ENCODE measurements around the gene ZNF491. TPM values are rescaled to one million over a fixed set of nuclear protein-coding genes. Genes with fewer than 3 reads are reported as not detected.
A peak's percentile ranks its signal among the peaks of the same experiment; 100 is the strongest.
"Not testable (repeated sequence)": the region's sequence is repeated elsewhere in the genome, so short reads cannot be mapped to it uniquely, and the experiment has no call there.

Gene ZNF491
- total and polyA plus RNA-seq, 2 experiments from 2014 or later: 3.9 to 5.1 TPM

DNA sequence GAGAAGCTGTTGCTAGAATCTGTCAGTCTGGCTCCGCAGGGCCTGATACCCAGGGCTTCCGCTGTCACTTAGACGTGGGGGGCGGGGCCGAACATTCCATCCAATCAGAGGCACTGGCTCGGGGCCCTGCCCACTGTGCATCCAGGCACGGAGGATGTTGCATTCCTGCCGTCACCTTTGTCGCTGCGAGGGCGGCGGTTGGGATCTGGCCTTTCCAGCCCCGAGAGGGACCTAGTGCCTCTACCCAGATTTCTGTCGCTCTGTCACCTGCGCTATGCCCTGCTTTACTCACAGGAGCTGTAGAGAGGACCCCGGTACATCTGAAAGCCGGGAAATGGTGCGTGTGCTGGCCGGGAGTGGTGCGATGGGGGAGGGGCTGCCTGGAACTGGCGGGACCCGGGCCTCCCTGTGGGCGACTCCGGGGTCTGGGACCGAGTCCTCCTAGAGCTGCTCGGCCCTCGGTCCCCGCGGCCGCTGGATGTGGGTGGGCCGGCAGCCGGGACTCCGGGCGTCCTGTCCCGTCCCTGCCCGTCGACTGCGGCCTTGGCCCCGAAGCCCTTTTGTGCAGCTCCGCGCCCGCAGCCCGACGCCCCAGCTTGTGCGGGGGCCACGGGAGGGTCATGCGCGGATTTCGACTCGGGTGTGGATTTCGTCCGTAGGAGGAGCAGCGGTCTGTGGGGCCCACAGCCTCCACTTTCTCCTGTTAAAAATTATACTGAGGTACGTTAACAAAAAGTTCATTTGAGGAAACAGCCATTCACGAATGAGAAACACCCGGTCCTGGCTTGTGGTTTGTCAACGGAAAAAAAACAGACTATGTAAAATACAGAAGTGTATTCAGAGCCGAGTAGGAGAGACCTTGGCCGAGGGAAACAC is 50.5 kb downstream of the ZNF491 start, which contains the start of gene ZNF439:
TSS of gene ZNF439 (plus strand) at position 133 of the 876 bp plus-strand sequence. CDS start at position 275, 142 bp downstream.
- no peaks in the 10 kb centered on the region for H3K36me3 ChIP-seq
- no peaks in the 10 kb centered on the region for H3K4me1 ChIP-seq (ENCODE audit: low read depth)
- peak within 1 kb of the TSS; percentile 21 for H3K4me3 ChIP-seq
- no peaks in the 10 kb centered on the region for H3K9me3 ChIP-seq (ENCODE audit: low read depth)
- no peak for TF ChIP-seq CTCF (IDR thresholded peaks at IDR 0.05; ENCODE audit: low read depth, low read length)
- no peaks in the 10 kb centered on the region for H3K27me3 ChIP-seq
- DNase-seq (ENCODE audit: low read depth in 1 of 2, low spot score in 1 of 2): peak; percentile 72 to 83
- no peak within 1 kb of the TSS for H3K27ac ChIP-seq

DNA sequence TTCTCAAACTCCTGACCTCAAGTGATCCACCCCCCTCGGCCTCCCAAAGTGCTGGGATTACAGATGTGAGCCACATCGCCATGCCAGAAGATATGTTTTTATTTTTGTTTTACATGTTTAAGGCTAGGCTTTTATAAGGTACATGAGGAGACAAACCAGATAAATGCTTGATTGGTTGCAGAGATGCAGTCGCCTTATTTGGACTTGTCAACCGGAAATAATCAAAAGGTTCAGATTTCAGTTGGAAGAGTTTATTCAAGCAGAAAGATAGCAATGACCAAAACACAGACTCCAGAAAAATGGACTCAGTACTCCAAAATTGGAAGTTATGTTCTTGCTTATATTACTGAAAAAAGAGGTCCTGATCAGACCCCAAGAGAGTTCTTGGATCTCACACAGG is 52.0 kb downstream of the ZNF491 start:
- DNase-seq (ENCODE audit: low read depth in 1 of 2, low spot score in 1 of 2); H3K4me1 ChIP-seq (ENCODE audit: low read depth); H3K4me3 ChIP-seq; H3K36me3 ChIP-seq; H3K27me3 ChIP-seq; H3K9me3 ChIP-seq (ENCODE audit: low read depth); H3K27ac ChIP-seq: not testable (repeated sequence)

DNA sequence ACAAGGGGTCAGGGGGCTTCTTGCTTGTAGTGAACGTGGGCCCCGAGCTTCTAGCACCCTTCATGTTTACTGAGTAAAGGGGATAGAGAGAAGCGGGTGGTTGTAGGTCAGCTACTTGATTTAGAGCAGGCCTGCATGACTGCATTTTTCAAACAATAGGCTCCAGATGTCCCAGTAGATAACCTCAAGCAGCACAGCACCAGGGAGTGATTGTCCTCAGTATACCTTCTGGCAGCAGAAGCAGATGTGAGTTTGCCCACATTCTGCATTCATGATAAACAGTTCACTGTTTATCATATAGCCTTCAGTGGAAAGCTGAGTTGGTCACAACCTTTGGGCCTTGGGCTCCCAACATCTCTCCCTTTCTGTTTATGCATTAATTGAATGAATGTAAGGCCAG is 55.0 kb downstream of the ZNF491 start:
- H3K27me3 ChIP-seq: no peaks in the 10 kb centered on the region
- no peak for TF ChIP-seq CTCF (IDR thresholded peaks at IDR 0.05; ENCODE audit: low read depth, low read length)
- no peak overlapping the region for H3K27ac ChIP-seq
- no peak overlapping the region for H3K4me3 ChIP-seq
- no peak for DNase-seq (ENCODE audit: low read depth in 1 of 2, low spot score in 1 of 2)
- H3K9me3 ChIP-seq (ENCODE audit: low read depth): no peaks in the 10 kb centered on the region
- H3K4me1 ChIP-seq (ENCODE audit: low read depth): no peaks in the 10 kb centered on the region
- H3K36me3 ChIP-seq: no peaks in the 10 kb centered on the region

DNA sequence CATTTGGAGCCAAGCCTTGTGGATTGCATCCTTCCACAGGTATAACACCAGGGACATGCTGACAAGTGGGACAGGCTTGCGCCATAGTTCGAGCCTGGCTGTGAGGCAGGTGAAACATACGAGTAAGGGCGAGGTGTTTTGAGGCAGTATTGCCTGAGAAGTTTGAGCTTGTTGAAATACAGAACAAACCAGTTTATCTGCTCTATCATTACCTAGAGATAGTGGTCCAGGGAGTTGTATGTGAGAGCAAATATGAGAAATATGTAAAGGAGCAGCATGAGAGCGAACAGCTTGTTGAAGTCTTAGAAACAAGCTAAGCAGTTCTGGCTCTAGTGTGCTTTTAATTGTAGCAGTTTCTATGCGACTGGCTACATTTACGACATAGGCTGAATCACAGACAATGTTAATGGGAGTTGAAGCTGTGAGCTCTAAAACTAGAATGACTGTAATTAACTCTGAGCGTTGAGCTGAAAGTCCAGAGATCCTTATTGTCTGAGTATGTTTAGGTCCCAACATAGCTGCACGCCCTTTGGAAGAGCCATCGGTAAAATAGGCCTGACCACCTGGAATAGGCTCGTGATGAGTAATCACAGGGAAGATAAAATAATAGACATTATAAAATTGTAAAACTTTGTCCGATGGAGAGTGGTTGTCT is 58.4 kb downstream of the ZNF491 start:
- H3K27me3 ChIP-seq: no peaks in the 10 kb centered on the region
- TF ChIP-seq CTCF (IDR thresholded peaks at IDR 0.05; ENCODE audit: low read depth, low read length): no peak
- no peaks in the 10 kb centered on the region for H3K9me3 ChIP-seq (ENCODE audit: low read depth)
- H3K4me3 ChIP-seq: no peak overlapping the region
- H3K27ac ChIP-seq: no peak overlapping the region
- H3K36me3 ChIP-seq: no peaks in the 10 kb centered on the region
- no peaks in the 10 kb centered on the region for H3K4me1 ChIP-seq (ENCODE audit: low read depth)
- no peak for DNase-seq (ENCODE audit: low read depth in 1 of 2, low spot score in 1 of 2)

Other genes starting within 250 kb of the ZNF491 start
- 44.3 and 45.3 TPM in 2 replicates for gene ELOF1, start 239.3 kb upstream of the ZNF491 start, total RNA-seq
- gene ELOF1, start 239.3 kb upstream of the ZNF491 start, polyA plus RNA-seq: 80.2 and 98.6 TPM in 2 replicates
- gene ACP5, start 220.9 kb upstream of the ZNF491 start, total RNA-seq: 1.9 TPM in 1 of 2 replicates, not detected in the other
- gene ACP5, start 220.9 kb upstream of the ZNF491 start, polyA plus RNA-seq: 1.1 and 1.2 TPM in 2 replicates
- 19.9 and 23.0 TPM in 2 replicates for gene ZNF627, start 201.0 kb upstream of the ZNF491 start, total RNA-seq
- 17.5 and 19.4 TPM in 2 replicates for gene ZNF627, start 201.0 kb upstream of the ZNF491 start, polyA plus RNA-seq
- 6.7 and 7.6 TPM in 2 replicates for gene ZNF823, start 59.6 kb upstream of the ZNF491 start, total RNA-seq
- gene ZNF823, start 59.6 kb upstream of the ZNF491 start, polyA plus RNA-seq: 4.7 and 9.4 TPM in 2 replicates
- 4.5 and 26.9 TPM in 2 replicates for gene ZNF441, start 31.5 kb upstream of the ZNF491 start, total RNA-seq
- 2.1 and 10.0 TPM in 2 replicates for gene ZNF441, start 31.5 kb upstream of the ZNF491 start, polyA plus RNA-seq
- gene ZNF440, start 15.8 kb downstream of the ZNF491 start, total RNA-seq: 5.7 and 15.5 TPM in 2 replicates
- gene ZNF440, start 15.8 kb downstream of the ZNF491 start, polyA plus RNA-seq: 5.7 and 7.0 TPM in 2 replicates
- 0.07 and 3.6 TPM in 2 replicates for gene ZNF439, start 50.2 kb downstream of the ZNF491 start, total RNA-seq
- gene ZNF439, start 50.2 kb downstream of the ZNF491 start, polyA plus RNA-seq: 3.0 TPM in 1 of 2 replicates, not detected in the other
- gene ZNF69, start 89.3 kb downstream of the ZNF491 start, total RNA-seq: 19.2 and 25.3 TPM in 2 replicates
- 12.2 and 13.6 TPM in 2 replicates for gene ZNF69, start 89.3 kb downstream of the ZNF491 start, polyA plus RNA-seq
- gene ZNF700, start 126.6 kb downstream of the ZNF491 start, total RNA-seq: 7.6 and 10.3 TPM in 2 replicates
- 3.3 and 6.9 TPM in 2 replicates for gene ZNF700, start 126.6 kb downstream of the ZNF491 start, polyA plus RNA-seq
- gene ZNF763, start 166.5 kb downstream of the ZNF491 start, total RNA-seq: 4.2 and 4.6 TPM in 2 replicates
- 5.2 and 10.0 TPM in 2 replicates for gene ZNF763, start 166.5 kb downstream of the ZNF491 start, polyA plus RNA-seq
- gene ZNF433, start 237.2 kb downstream of the ZNF491 start, total RNA-seq: 9.5 and 12.0 TPM in 2 replicates
- gene ZNF433, start 237.2 kb downstream of the ZNF491 start, polyA plus RNA-seq: 8.2 and 8.8 TPM in 2 replicates

Measured in cardiac muscle cell (in vitro differentiated cells and primary cell).